Type B pancreatic cell (in vitro differentiated cells): ENCODE data around the gene SLC7A8. TPM values are rescaled to one million over a fixed set of nuclear protein-coding genes. Genes with fewer than 3 reads are reported as not detected.

Source experiments
- DNase-seq: peaks from one replicate; pipeline ENCODE4 v3.0.0; 2021; ENCODE audit warnings: mixed read lengths; ENCODE audit not compliant: unreplicated experiment; ENCODE audit errors: extremely low spot score
- H3K27ac Mint-ChIP-seq: 2 replicates; pipeline ENCODE4 v1.8.0; 2021; ENCODE audit warnings: mild to moderate bottlenecking, mixed read lengths
- H3K27me3 Mint-ChIP-seq: 2 replicates; pipeline ENCODE4 v1.8.0; 2021; ENCODE audit warnings: mixed read lengths
- H3K36me3 Mint-ChIP-seq: 2 replicates; pipeline ENCODE4 v1.8.0; 2021; ENCODE audit warnings: mixed read lengths
- H3K4me1 Mint-ChIP-seq: one replicate; pipeline ENCODE4 v1.8.0; 2021; ENCODE audit warnings: mixed read lengths; ENCODE audit not compliant: unreplicated experiment
- H3K4me3 Mint-ChIP-seq: 2 replicates; pipeline ENCODE4 v1.8.0; 2021; ENCODE audit warnings: mild to moderate bottlenecking, mixed read lengths
- H3K9me3 Mint-ChIP-seq: 2 replicates; pipeline ENCODE4 v1.8.0; 2021; ENCODE audit warnings: mixed read lengths
- CTCF ChIP-seq: fragments of 200-600 bp; sonication (generic); conservative IDR thresholded peaks from 2 replicates; pipeline ENCODE4 v1.5.0; 2021; ENCODE audit warnings: antibody characterized with exemption, mild to moderate bottlenecking
- total RNA-seq: library from RNA; stranded (reverse); gene quantifications from 2 replicates; pipeline ENCODE4 v1.2.1, GENCODE V29; 2021; ENCODE audit warnings: low replicate concordance

The SLC7A8 gene
- total RNA-seq, 1 donor from 2014 or later, result 56.1 TPM

GRCh38 chr14:23217032-23218020 lies 33.9 kb upstream of the SLC7A8 start:
- Mint-ChIP-seq H3K27ac (no peak overlapping the region), H3K27me3 (peaks cover 14% of the 10 kb centered on the region), H3K4me1 (no peaks in the 10 kb centered on the region), H3K4me3 (no peak overlapping the region), H3K9me3 (peaks cover 8% of the 10 kb centered on the region), H3K36me3 (no peaks in the 10 kb centered on the region)
- no peak for DNase-seq
- TF ChIP-seq CTCF, result no peak

- no peak for DNase-seq
- Mint-ChIP-seq H3K27ac (no peak overlapping the region), H3K4me3 (no peak overlapping the region), H3K27me3 (no peaks in the 10 kb centered on the region), H3K9me3 (peaks cover 8% of the 10 kb centered on the region), H3K4me1 (no peaks in the 10 kb centered on the region), H3K36me3 (no peaks in the 10 kb centered on the region)
- TF ChIP-seq CTCF, result no peak
These were observed 32.0 kb upstream of the SLC7A8 start for GRCh38 chr14:23215421-23215820.

GRCh38 chr14:23209651-23210423 lies 26.4 kb upstream of the SLC7A8 start:
- H3K4me3 Mint-ChIP-seq, result no peak overlapping the region
- peaks cover 3% of the 10 kb centered on the region for H3K27me3 Mint-ChIP-seq
- H3K36me3 Mint-ChIP-seq, result no peaks in the 10 kb centered on the region
- H3K9me3 Mint-ChIP-seq, result peaks cover under 1% of the 10 kb centered on the region
- no peak overlapping the region for H3K27ac Mint-ChIP-seq
- DNase-seq, result no peak
- H3K4me1 Mint-ChIP-seq, result no peaks in the 10 kb centered on the region
- no peak for TF ChIP-seq CTCF

- TF ChIP-seq CTCF, result no peak
These were observed 24.9 kb upstream of the SLC7A8 start for GRCh38 chr14:23208324-23208723.

GRCh38 chr14:23207146-23207540 lies 23.7 kb upstream of the SLC7A8 start:
- Mint-ChIP-seq H3K27me3 (peaks cover 3% of the 10 kb centered on the region), H3K9me3 (no peaks in the 10 kb centered on the region), H3K36me3 (no peaks in the 10 kb centered on the region), H3K4me3 (no peak overlapping the region), H3K4me1 (no peaks in the 10 kb centered on the region), H3K27ac (no peak overlapping the region)
- no peak for DNase-seq
- TF ChIP-seq CTCF, result no peak

More at GRCh38 chr14:23208324-23208723, 24.9 kb upstream of the SLC7A8 start:
- Mint-ChIP-seq H3K27me3 (peaks cover 3% of the 10 kb centered on the region), H3K4me3 (no peak overlapping the region), H3K36me3 (no peaks in the 10 kb centered on the region), H3K4me1 (no peaks in the 10 kb centered on the region), H3K9me3 (no peaks in the 10 kb centered on the region), H3K27ac (no peak overlapping the region)
- no peak for DNase-seq
